Mesenchymal stem cell (in vitro differentiated cells and primary cell): ENCODE results near the gene TNFSF12.

Experiments used
- DNase-seq: peaks from one replicate; pipeline ENCODE4 v3.0.0-alpha.2; 2013
- H2AFZ ChIP-seq: one replicate; pipeline ENCODE4 v1.6.1; 2013; ENCODE audit warnings: low read depth, mild to moderate bottlenecking, control low read depth, inconsistent platforms, low read length, moderate library complexity
- H2AK5ac ChIP-seq: 2 replicates; pipeline ENCODE4 v1.6.1; 2013; ENCODE audit warnings: low read length, moderate library complexity, mild to moderate bottlenecking, inconsistent platforms; ENCODE audit not compliant: severe bottlenecking
- H2BK120ac ChIP-seq: one replicate; pipeline ENCODE4 v1.6.1; 2013; ENCODE audit warnings: low read depth, mild to moderate bottlenecking, inconsistent platforms, low read length, moderate library complexity
- H2BK12ac ChIP-seq, 2 experiments: one replicate each; pipeline ENCODE4 v1.6.1; 2013; ENCODE audit warnings: inconsistent platforms in 2 of 2, low read length in 2 of 2, mild to moderate bottlenecking in 2 of 2, moderate library complexity in 2 of 2, control low read depth in 1 of 2
- H2BK15ac ChIP-seq: one replicate; pipeline ENCODE4 v1.6.1; 2013; ENCODE audit warnings: mild to moderate bottlenecking, low read depth, inconsistent platforms; ENCODE audit not compliant: poor library complexity, severe bottlenecking
- H2BK5ac ChIP-seq: 2 replicates; pipeline ENCODE4 v1.6.1; 2013; ENCODE audit warnings: low read depth, mild to moderate bottlenecking, low read length, control low read depth, inconsistent platforms; ENCODE audit not compliant: poor library complexity, severe bottlenecking
- H3K14ac ChIP-seq, 2 experiments: one replicate each; pipeline ENCODE4 v1.6.1; 2013; ENCODE audit warnings: inconsistent platforms in 2 of 2, low read length in 2 of 2, control low read depth in 1 of 2, mild to moderate bottlenecking in 1 of 2, moderate library complexity in 1 of 2
- H3K18ac ChIP-seq, 2 experiments: one replicate each; pipeline ENCODE4 v1.6.1; 2013; ENCODE audit warnings: inconsistent platforms in 2 of 2, low read length in 2 of 2, control low read depth in 1 of 2, low read depth in 1 of 2, mild to moderate bottlenecking in 1 of 2
- H3K23ac ChIP-seq, 2 experiments: one replicate each; pipeline ENCODE4 v1.6.1; 2013; ENCODE audit warnings: inconsistent platforms in 2 of 2, low read length in 2 of 2, mild to moderate bottlenecking in 2 of 2, moderate library complexity in 2 of 2, control low read depth in 1 of 2
- H3K27ac ChIP-seq: 2 replicates; pipeline ENCODE4 v1.5.1; 2013; ENCODE audit warnings: mild to moderate bottlenecking, moderate library complexity, low read length, control low read depth, inconsistent platforms; ENCODE audit not compliant: poor library complexity, severe bottlenecking
- H3K27me3 ChIP-seq, 2 experiments: 2 replicates each; pipeline versions ENCODE4 v1.6.1 to v1.7.0; 2013; ENCODE audit warnings: low read length in 2 of 2, mild to moderate bottlenecking in 2 of 2, moderate library complexity in 2 of 2, control low read depth in 1 of 2, inconsistent platforms in 1 of 2; ENCODE audit not compliant: control insufficient read depth in 1 of 2, insufficient read depth in 1 of 2
- H3K36me3 ChIP-seq, 2 experiments: 2 replicates each; pipeline versions ENCODE4 v1.6.1 to v1.7.0; 2013; ENCODE audit warnings: low read length in 2 of 2, control low read depth in 1 of 2, inconsistent platforms in 1 of 2, low read depth in 1 of 2, mild to moderate bottlenecking in 1 of 2; ENCODE audit not compliant: insufficient read depth in 2 of 2, control insufficient read depth in 1 of 2
- H3K4ac ChIP-seq, 2 experiments: one replicate each; pipeline ENCODE4 v1.6.1; 2013; ENCODE audit warnings: inconsistent platforms in 2 of 2, low read length in 2 of 2, mild to moderate bottlenecking in 2 of 2, moderate library complexity in 2 of 2, control low read depth in 1 of 2, low read depth in 1 of 2
- H3K4me1 ChIP-seq: 2 replicates; pipeline ENCODE4 v1.6.1; 2013; ENCODE audit warnings: low read depth, low read length, control low read depth; ENCODE audit not compliant: control insufficient read depth, insufficient read depth
- H3K4me2 ChIP-seq: 2 replicates; pipeline ENCODE4 v1.6.1; 2013; ENCODE audit warnings: low read length, mild to moderate bottlenecking, inconsistent platforms; ENCODE audit not compliant: poor library complexity, severe bottlenecking
- H3K4me3 ChIP-seq, 2 experiments: 2 replicates each; pipeline versions ENCODE4 v1.5.1 to v1.7.0; 2013; ENCODE audit warnings: low read length in 2 of 2, mild to moderate bottlenecking in 2 of 2, control low read depth in 1 of 2, low read depth in 1 of 2; ENCODE audit not compliant: insufficient read depth in 1 of 2
- H3K79me1 ChIP-seq: replicated peaks from 2 replicates; pipeline ENCODE4 v1.6.1; 2013; ENCODE audit warnings: mild to moderate bottlenecking, control low read depth, low read length, inconsistent platforms; ENCODE audit not compliant: poor library complexity, severe bottlenecking
- H3K9ac ChIP-seq: 2 replicates; pipeline ENCODE4 v1.7.0; 2013; ENCODE audit warnings: mild to moderate bottlenecking, low read length, moderate library complexity
- H3K9me3 ChIP-seq: 2 replicates; pipeline ENCODE4 v1.7.0; 2013; ENCODE audit warnings: mild to moderate bottlenecking, low read length; ENCODE audit not compliant: control insufficient read depth
- H4K8ac ChIP-seq: one replicate; pipeline ENCODE4 v1.6.1; 2013; ENCODE audit warnings: inconsistent platforms, mild to moderate bottlenecking, low read length, moderate library complexity
- H4K91ac ChIP-seq: one replicate; pipeline ENCODE4 v1.6.1; 2013; ENCODE audit warnings: mild to moderate bottlenecking, low read length, inconsistent platforms
- WGBS: methylation state at CpG from one replicate; pipeline ENCODE4 v1.1.7; 2013; ENCODE audit warnings: mixed read lengths; 5-methylcytosine and 5-hydroxymethylcytosine counted together

Gene TNFSF12

GRCh38 chr17:7502171-7502847 lies 46.5 kb upstream of the TNFSF12 start:
- H3K4me3 ChIP-seq, result no peak overlapping the region
- WGBS, result 93% methylated on average over 18 of the region's 20 CpGs
- no peak overlapping the region for H3K4ac ChIP-seq
- H3K27me3 ChIP-seq, result no peaks in the 10 kb centered on the region
- H3K23ac ChIP-seq, result no peak overlapping the region
- no peak overlapping the region for H3K14ac ChIP-seq
- no peak overlapping the region for H4K8ac ChIP-seq
- no peak overlapping the region for H2BK5ac ChIP-seq
- no peaks in the 10 kb centered on the region for H3K9me3 ChIP-seq
- H3K36me3 ChIP-seq, result peaks cover 80 to 95% of the 10 kb centered on the region in 2 experiments
- no peak overlapping the region for H2AFZ ChIP-seq
- no peak overlapping the region for H2BK12ac ChIP-seq
- no peak overlapping the region for H2BK120ac ChIP-seq
- H3K27ac ChIP-seq, result no peak overlapping the region
- H3K4me1 ChIP-seq, result no peaks in the 10 kb centered on the region
- no peak overlapping the region for H2AK5ac ChIP-seq
- H3K18ac ChIP-seq, result no peak overlapping the region
- no peak overlapping the region for H3K4me2 ChIP-seq
- H4K91ac ChIP-seq, result no peak overlapping the region
- H3K79me1 ChIP-seq, result peaks cover 57% of the 10 kb centered on the region
- DNase-seq, result no peak
- no peak overlapping the region for H3K9ac ChIP-seq
- no peak overlapping the region for H2BK15ac ChIP-seq

GRCh38 chr17:7502987-7503386 lies 45.9 kb upstream of the TNFSF12 start:
- H2BK120ac ChIP-seq, result no peak overlapping the region
- H2AK5ac ChIP-seq, result no peak overlapping the region
- no peak overlapping the region for H2AFZ ChIP-seq
- no peak overlapping the region for H3K23ac ChIP-seq
- no peak overlapping the region for H3K27ac ChIP-seq
- DNase-seq, result no peak
- H3K9me3 ChIP-seq, result no peaks in the 10 kb centered on the region
- 93% methylated on average over 13 of the region's 14 CpGs for WGBS
- H3K4ac ChIP-seq, result no peak overlapping the region
- H3K4me2 ChIP-seq, result no peak overlapping the region
- H3K27me3 ChIP-seq, result no peaks in the 10 kb centered on the region
- H3K79me1 ChIP-seq, result peaks cover 51% of the 10 kb centered on the region
- no peak overlapping the region for H4K8ac ChIP-seq
- no peak overlapping the region for H3K14ac ChIP-seq
- no peak overlapping the region for H2BK5ac ChIP-seq
- no peaks in the 10 kb centered on the region for H3K4me1 ChIP-seq
- no peak overlapping the region for H3K4me3 ChIP-seq
- no peak overlapping the region for H3K9ac ChIP-seq
- H3K36me3 ChIP-seq, result peaks cover 78 to 95% of the 10 kb centered on the region in 2 experiments
- H4K91ac ChIP-seq, result no peak overlapping the region
- no peak overlapping the region for H2BK15ac ChIP-seq
- H2BK12ac ChIP-seq, result no peak overlapping the region
- no peak overlapping the region for H3K18ac ChIP-seq

- Histone ChIP-seq H4K91ac (no peak overlapping the region), H3K79me1 (peaks cover 52% of the 10 kb centered on the region), H3K23ac (no peak overlapping the region), H2BK15ac (no peak overlapping the region), H3K9ac (no peak overlapping the region), H3K4me1 (no peaks in the 10 kb centered on the region), H3K4me2 (no peak overlapping the region), H2BK5ac (no peak overlapping the region), H3K4me3 (no peak overlapping the region), H3K14ac (no peak overlapping the region), H4K8ac (no peak overlapping the region), H2BK120ac (no peak overlapping the region), H3K27ac (no peak overlapping the region), H3K36me3 (peaks cover 80 to 95% of the 10 kb centered on the region in 2 experiments), H3K18ac (no peak overlapping the region), H3K4ac (no peak overlapping the region), H3K27me3 (no peaks in the 10 kb centered on the region), H2AFZ (no peak overlapping the region), H2BK12ac (no peak overlapping the region), H3K9me3 (no peaks in the 10 kb centered on the region), H2AK5ac (no peak overlapping the region)
- no peak for DNase-seq
- WGBS, result 96% methylated on average over 8 of the region's 8 CpGs
These were observed 45.3 kb upstream of the TNFSF12 start for GRCh38 chr17:7503521-7503920.

DNA sequence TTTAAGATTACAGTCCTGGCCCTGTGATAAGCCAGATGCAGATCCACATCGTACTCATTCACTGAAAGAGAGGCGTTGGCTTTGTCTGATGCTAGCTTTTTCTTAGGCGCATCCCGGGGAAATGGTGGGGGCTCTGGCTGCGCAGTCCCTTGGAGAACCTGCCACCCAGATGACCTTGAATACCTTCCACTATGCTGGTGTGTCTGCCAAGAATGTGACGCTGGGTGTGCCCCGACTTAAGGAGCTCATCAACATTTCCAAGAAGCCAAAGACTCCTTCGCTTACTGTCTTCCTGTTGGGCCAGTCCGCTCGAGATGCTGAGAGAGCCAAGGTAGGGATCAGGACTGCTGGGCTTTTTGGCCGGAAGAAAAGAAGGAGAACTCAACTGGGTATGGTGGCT lies 40.7 kb upstream of the TNFSF12 start:
- no peak overlapping the region for H3K4me3 ChIP-seq
- H3K9me3 ChIP-seq, result no peaks in the 10 kb centered on the region
- H2AK5ac ChIP-seq, result no peak overlapping the region
- no peak overlapping the region for H3K23ac ChIP-seq
- no peak for DNase-seq
- no peaks in the 10 kb centered on the region for H3K27me3 ChIP-seq
- no peak overlapping the region for H2BK120ac ChIP-seq
- H3K79me1 ChIP-seq, result peaks cover 26% of the 10 kb centered on the region
- no peak overlapping the region for H4K8ac ChIP-seq
- no peak overlapping the region for H3K9ac ChIP-seq
- H4K91ac ChIP-seq, result no peak overlapping the region
- 98% methylated on average over 11 of the region's 11 CpGs for WGBS
- H3K14ac ChIP-seq, result no peak overlapping the region
- H3K27ac ChIP-seq, result no peak overlapping the region
- no peak overlapping the region for H3K4ac ChIP-seq
- no peak overlapping the region for H2BK15ac ChIP-seq
- H2BK12ac ChIP-seq, result no peak overlapping the region
- no peak overlapping the region for H2BK5ac ChIP-seq
- peaks cover 82 to 99% of the 10 kb centered on the region in 2 experiments for H3K36me3 ChIP-seq
- no peak overlapping the region for H3K4me2 ChIP-seq
- no peak overlapping the region for H2AFZ ChIP-seq
- no peaks in the 10 kb centered on the region for H3K4me1 ChIP-seq
- no peak overlapping the region for H3K18ac ChIP-seq
